NCI-H1694 treated with DMSO at 0.1 percent for 48 hours (cell line): ENCODE results near the gene TRMU.
"Not testable (repeated sequence)": the region's sequence is repeated elsewhere in the genome, so short reads cannot be mapped to it uniquely, and the experiment has no call there.

ENCODE experiments used
- DNase-seq: peaks from one replicate; lab custom pipeline; 2025; lab: John Stamatoyannopoulos, UW

TRMU gene

DNA sequence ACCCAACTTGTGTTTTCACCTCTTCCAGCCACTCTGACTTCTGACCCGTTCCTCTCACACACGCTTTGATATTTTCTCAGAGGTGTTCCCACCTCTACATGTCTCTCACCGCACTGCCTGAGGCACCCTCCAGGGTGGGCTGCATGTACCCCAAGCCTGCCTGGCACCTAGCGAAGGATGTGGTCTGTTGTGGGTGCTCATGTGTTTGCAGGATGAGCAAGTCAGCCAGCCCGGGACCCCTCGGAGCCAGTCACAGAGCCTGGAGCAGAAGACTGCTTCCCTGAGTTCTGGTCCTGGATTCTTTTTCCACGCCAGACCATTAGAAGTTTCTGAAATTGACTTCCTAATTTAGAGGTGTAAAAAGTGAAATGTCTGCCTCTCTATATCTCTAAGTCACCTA, 35.0 kb upstream of the TRMU start:
- DNase-seq = no peak

DNA sequence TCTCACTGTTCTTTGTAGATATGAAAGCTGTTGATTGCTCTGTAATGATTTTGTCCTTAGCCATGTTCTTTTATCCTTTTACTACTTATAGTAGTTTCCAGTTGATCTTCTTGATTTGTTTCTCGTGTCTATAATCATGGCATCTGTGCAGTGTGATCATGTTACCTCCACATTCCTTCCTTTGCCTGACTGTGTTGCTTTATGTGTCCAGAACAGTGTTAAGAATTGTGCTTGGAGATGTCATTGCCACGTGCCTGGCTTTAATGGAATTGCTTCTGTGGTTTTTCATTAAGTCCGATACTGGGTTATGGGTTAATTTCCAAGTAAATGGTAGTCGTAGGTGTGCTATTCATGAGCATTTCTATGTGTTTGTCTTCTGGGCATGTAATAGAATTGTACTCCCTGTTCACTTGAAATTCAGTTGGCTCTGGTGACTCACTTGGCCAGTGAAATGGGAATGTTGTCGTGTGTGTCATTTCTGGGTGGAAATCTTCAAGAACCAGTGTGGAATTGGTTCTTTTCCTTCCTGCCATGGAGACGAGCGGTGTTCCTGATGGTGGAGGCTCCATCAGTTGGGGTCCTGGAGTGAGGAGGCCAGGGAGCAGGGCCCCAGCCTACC, 32.1 kb upstream of the TRMU start:
- DNase-seq = no peak

DNA sequence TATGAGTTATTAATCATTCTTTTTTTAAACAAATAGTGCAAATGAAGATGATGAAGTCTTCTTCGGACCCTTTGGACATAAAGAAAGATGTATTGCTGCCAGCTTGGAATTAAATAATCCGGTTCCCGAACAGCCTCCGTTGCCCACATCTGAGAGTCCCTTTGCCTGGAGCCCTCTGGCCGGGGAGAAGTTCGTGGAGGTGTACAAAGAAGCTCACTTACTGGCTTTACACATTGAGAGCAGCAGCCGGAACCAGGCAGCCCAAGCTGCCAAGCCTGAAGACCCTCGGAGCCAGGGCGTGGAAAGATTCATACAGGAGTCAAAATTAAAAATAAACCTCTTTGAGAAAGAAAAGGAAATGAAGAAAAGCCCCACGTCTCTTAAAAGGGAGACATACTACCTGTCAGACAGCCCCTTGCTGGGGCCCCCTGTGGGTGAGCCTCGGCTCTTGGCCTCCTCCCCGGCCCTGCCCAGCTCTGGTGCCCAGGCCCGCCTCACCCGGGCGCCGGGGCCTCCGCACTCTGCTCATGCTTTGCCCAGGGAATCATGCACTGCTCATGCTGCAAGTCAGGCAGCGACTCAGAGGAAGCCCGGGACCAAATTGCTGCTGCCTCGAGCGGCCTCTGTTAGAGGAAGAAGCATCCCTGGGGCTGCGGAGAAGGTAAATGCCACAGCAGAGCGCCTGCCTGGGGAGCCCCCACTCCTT, 27.1 kb upstream of the TRMU start:
- no peak for DNase-seq

DNA sequence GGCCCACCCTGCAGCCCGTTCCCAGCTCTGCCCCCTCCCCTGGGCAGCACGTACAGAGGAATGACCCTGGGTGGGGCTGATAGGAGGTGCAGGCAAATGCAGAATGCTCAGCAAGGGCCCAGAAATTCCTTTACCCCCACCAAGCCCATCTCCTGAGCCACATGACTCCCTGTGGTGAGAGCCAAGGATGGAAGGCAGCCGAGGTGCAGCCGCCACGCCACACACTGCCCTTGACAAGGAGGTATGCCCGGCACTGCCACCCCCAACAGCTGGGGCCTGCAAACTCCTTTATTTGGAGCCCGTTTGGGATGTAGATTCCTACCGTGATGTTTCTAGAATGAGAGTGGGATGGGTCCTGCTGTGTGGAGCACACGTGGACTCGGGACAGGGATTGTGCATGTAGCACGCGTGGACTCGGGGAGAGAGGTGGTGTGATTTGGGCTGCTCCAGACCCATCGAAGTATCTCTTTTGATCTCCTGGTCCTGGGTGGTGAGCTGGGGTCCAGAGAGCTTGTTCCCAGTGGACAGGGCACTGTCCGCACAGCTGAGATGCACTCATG, 25.9 kb upstream of the TRMU start:
- no peak for DNase-seq

DNA sequence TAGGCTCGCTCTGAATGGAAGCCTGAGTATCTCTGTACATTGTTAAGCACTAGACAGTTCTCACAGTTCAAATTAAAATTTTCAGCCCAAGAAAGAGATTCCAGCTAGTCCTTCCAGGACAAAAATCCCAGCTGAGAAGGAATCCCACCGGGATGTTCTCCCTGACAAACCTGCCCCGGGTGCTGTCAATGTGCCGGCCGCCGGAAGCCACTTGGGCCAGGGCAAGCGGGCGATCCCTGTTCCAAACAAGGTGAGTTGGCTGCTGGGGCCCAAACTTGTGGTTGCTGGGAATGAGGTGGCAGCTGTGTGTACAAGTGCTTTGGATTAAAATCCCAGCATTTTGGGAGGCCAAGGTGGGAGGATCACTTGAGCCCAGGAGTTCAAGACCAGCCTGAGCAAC, 23.5 kb upstream of the TRMU start:
- no peak for DNase-seq

DNA sequence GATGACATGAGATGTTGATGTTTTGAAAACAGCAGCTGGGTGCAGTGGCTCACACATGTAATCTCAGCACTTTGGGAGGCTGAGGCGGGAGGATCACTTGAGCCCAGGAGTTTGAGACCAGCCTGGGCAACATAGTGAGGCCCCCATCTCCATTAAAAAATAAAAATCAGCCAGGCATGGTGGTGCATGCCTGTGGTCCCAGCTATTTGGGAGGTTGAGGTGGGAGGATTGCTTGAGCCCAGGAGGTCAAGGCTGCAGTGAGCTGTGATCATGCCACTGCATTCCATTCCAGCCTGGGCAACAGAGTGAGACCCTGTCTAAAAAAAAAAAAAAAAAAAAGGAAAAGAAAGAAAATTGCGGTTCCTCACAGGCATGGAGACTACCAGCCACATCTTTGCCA, 22.7 kb upstream of the TRMU start:
- DNase-seq = not testable (repeated sequence)

DNA sequence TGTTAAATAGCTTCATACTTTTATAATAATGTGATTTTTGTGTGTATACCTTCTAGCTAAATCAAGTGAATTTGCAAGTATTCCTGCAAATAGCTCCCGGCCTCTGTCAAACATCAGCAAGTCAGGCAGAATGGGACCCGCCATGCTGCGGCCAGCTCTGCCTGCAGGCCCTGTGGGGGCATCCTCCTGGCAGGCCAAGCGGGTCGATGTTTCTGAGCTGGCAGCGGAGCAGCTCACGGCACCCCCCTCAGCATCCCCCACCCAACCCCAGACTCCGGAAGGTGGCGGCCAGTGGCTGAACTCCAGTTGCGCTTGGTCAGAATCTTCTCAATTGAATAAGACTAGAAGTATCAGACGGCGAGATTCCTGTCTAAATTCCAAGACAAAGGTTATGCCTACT, 19.5 kb upstream of the TRMU start:
- DNase-seq = no peak

DNA sequence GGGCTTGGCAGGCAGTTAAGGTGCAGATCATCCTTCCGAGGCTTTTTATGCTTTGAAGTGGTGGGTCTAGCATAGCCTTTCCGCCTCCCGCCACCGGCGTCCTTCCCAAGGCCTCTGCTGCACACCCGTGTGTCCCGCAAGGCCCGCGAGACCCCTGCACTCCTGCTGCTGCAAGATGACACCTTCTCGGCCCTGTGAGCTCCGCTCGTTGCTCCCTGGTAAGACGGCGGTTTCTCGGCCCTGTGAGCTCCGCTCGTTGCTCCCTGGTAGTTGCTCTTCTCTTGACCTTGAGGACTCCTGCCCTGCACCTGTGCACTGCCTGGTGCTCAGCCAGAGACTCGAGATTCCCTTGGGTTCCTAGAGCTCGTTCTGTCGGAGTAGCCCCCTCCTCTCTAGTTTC, 17.9 kb upstream of the TRMU start:
- DNase-seq = no peak

DNA sequence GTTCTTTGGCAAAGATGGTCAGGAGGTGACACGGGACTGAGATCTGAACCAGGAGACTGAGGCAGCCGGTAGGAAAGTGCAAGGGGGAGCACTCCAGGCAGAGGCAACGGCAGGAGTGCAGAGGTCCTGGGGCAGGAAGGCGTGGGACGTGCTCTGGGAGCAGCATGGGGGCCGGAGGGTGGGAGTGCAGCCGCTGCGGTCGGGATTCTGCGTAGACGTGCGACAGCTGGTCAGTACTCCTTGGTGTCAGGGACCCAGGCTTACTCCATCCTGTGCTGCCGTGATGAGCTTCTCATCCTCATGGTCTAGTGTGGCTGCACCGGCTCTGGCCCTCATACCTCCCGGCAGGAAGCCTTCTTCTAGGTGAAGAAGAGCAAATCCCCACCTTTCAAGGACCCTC, 16.9 kb upstream of the TRMU start:
- no peak for DNase-seq

DNA sequence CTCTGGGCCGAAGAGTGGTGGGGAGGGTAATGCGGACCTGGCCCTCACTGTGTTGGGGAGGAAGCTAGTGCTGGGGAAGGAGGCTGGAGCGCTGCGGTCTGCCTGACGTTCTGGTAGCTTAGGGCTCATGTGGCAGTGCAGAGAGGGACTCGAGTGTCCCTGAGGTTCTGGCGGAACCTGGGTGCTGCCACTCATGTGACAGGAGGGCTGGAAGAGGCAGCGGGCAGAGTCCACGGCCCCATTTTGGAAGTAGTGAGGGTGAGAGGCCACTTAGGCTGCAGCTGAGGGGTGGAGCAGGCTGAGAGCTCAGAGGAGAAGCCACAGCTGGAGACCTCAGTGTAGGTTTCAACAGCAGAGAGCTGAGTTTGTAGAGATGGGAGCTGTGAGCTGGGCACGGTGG, 16.2 kb upstream of the TRMU start:
- no peak for DNase-seq

DNA sequence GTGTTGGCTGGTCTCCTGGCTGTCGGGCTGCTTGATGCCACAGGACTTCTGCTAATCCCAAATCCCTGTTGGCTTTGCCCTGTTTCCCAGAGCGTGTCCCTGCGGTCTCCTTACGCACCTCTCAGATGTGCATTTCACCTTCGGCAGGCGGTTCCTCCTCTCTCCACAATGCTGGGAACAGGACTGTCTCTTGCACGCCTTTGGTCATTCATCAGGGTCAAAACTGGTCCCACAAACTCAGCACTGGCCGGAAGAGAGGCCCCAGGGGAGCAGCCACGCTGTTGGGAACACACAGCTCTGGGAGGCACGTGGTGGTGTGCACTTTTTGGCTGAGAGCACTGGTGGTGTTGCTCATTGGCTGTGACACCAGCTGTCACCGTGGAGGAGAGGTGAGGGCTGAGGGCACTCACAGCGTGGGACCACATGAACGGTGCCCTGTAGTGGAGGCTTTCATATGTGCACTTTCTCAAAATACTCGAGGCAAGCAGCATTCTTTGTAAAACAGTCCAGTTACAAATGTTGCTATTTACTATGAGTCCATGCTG, 15.3 kb upstream of the TRMU start:
- DNase-seq = no peak

DNA sequence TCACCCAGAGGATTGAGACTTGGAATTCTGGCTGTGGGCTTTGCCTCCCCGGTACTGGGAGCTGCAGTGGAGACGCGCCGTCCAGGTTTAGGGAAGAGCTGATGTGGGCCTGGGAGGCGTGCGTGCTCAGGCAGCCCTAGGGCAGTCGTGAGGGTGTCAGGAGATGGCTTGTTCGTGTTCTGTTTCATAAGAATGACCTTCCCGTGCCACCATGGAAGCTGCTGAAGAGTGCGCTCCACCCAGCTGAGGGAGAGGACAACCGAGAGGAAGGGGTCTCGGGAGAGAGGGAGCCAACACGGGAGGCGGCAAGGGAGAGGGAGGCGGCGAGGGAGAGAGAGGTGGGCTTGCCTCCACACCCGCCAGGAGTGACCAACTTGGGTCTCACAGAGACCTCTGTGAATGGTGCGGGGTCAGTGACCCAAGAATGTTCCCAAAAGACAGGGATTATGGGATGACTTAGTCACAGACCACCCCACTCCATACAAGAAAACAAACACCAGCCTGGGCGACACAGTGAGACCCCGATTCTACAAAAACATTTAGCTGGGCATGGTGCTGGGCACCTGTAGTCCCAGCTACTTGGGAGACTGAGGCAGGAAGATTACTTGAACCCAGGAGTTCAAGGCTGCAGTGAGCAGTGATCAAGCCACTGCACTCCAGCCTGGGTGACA, 14.7 kb upstream of the TRMU start:
- no peak for DNase-seq

DNA sequence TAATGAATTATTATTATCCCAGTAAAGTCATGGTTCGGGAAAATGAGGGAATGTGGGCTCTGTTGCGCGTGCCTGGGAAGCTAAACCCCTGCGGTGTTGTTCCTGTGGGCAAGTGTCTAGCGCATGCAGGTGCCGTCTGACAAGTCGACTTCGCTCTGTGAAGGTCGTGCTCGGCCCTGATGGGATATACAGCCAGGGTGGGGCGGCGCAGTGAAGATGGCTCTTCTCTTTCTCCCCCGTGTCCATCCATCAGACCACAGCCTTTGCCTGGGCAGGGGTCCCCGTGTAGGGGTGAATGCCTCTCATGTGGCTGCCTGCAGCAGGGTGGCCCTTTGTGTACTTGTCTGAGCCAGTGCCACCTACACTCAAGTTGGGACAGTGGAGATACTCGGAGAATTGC, 12.8 kb upstream of the TRMU start:
- no peak for DNase-seq

DNA sequence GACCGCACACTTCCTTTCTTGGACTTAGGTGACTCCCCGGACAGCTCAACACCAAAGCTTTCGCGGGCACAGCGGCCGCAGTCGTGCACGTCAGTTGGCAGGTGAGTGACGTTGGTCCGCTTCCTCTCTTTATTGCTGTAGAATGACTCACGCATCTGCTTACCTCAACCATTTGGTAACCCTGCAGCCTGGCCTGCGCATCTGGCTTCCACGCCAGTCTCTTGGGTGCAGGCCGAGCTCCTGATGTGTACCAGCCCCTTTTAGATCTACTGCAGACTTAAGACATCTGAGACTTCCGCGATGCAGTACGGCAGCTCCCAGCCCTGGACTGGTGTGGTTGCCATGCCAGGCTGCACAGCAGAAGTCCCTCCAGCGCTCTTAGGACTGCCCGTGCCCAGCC, 12.4 kb upstream of the TRMU start:
- no peak for DNase-seq

DNA sequence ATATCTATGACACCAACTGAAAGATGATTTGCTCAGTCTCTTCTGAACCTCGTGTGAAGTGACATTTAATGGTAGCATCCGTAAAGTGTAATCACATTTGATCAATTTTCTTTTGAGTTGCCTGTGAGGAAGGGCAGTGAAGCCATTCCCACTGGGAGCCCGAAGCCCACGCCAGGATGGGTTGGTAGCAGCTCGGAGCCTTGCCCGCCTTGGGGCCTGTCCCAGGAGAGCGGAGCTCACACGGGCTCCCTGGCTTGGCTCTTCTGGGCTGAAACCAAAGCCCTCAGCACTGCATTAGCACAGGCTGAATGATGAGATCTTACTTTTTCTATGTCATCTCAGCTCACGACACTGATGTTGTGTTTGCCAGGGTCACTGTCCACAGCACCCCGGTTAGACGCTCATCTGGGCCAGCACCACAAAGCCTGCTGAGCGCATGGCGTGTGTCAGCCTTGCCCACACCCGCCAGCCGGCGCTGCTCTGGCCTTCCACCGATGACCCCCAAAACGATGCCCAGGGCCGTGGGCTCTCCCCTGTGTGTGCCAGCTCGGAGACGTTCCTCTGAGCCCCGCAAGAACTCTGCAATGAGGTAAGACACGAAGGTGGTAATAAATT, 9.3 kb upstream of the TRMU start:
- DNase-seq = no peak

DNA sequence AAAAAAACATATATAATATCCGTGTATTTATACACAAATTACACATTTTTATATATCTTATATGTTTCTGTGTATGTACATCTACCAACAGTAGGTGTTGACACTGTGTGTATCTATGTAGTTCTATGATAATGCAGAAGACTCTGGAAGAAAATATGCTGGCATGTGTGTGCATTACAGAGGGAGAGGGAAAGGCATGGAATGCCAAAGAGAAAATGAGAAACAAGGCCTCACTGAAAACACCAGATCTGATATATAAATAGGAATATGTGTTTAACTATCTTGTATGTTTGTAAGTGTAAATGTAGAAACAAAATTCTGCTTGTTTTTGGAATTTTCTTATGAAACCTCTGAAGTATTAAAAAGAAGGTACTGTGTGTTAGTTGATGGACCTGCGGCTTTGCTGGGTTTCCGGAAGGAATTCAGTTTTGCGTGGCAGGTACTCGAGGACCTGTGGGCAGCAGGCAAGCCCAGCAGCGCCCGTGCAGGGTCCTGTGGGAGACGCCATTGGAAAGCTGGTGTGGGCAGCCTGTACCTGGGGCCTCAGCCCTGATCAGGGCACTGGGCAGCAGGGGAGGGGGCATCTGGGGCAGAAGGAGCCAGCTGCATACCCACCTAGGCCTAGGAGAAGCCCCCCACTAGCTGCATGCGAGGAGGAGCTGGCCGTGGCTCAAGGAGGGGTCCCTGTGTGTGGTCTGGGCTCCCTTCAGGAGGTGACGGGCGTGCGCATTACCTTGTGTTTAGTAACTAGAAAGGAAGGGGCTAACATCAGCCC, 7.6 kb upstream of the TRMU start:
- no peak for DNase-seq

DNA sequence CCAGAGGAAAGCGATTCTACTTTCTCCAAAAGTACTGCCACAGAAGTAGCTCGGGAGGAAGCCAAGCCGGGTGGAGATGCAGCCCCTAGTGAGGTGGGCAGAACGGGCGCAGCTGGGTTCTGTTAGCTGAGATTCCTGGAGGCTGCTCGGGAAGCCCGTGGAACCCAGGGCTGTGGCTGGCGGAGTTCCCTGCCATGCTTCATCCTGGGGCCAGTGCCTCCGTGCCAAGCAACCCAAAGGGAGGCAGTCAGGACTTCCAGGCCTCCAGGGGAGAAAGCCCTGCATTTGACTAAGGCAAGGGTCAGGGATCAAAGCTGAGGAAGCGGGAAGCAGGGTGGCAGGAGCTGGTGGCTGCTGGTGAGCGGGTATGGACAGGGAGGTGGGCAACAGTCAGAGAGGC, 6.7 kb upstream of the TRMU start:
- DNase-seq = no peak

DNA sequence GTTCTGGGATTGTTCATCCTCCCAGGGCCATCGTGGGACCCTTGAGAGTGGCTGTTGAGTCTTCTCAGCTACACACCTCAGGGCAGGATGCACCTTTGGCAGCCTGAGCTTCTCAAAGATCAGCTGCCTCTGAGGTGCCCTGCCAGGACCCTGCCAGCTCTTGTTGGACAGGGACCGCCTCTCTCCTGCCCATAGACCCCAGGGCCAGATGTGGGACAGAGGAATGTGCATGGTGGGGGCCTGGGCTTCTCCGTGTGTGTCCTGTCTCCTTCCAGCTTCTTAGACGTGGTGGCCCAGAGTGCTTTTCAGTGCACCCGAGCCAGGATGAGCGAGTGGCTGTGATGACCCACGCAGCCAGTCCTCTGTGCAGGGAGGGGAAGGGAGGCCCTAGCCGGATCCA, 5.9 kb upstream of the TRMU start:
- no peak for DNase-seq

DNA sequence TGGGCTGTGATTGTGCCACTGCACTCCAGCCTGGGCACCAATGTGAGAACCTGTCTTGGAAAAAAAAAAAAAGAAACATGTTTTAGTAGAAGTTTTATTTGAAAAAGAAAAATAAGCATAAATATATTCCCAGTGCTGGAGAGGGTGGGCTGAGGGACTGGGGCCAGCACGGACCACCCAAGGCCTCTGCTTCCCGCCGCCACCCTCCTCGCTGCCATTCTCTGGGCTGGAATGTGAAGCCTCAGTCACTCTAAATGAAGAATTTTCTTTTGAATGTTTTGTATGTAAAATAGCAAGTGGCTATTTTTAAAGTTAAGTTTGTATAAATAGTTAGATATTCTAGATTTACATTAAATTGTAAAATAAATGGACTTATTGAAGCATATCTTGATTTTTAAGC, 5.1 kb upstream of the TRMU start:
- DNase-seq = no peak

DNA sequence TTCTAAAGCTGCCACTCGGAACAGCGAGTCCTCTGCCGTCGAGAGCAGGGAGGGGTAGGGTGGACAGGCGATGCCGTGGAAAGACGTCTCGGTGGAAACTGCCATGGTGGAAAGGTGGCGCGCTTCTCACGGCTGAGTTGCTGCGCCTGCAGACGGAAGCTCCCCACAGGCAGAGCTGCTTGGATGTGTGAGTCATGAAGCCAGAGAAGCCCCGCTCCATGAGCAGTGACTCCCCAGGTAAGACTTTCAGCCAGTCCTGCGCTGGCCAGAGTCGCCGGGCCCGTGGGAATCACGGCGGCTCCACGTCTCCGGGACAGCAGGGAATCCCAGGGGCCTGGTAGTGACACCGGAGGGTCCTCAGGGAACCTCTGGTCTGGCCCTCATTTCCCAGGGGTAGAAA, 4.0 kb upstream of the TRMU start:
- DNase-seq = no peak

DNA sequence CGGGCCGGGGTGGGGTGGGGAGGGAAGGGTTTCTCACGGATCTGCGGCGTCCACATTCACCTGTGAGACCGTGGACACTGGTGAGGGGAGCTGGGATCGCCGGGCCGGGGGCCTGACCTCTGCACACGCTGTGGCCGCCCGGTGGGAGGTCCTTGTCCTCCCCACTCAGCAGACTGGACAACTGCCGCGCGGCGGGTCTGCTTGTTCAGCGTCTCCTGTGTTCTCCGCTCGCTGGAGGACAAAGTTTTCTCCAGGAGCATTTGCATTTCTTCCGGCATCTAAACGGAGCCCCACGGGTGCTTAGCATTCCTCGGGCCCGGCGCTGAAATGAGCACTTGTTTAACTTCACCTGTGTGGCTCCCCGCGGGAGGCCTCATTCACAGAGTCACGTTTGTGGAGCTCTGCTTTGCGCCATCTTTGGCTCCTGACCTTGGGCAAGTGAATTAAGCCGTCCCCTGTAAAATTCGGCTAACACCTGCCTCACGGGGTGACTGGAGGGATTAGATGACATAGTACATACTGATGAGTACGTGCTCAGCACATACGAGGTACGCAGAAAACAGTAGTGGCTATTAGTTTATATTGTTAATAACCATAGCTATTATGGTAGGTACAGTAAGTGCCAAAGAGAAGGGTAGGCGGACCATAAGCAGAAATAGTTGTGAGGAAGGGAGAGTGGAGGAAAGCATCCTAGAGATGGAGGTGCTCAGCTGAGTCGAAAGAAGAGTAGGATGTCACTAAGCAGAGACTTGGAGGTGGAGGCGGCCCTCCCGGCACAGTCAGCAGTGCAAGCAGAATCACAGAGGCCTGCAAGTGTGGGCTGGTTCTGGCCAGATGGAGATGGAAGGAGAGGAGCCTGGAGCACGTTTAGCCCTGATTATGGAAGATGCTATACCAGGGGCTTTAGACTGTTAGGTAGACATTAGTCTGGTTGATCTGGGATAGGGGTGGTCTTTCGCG, 885 bp downstream of the TRMU start:
- no peak for DNase-seq
